K562 (cell line): ENCODE measurements around the gene IRGM. TPM values are rescaled to one million over a fixed set of nuclear protein-coding genes. Genes with fewer than 3 reads are reported as not detected.

Experiments used
- ATAC-seq: fragments of 200-7000 bp; cut with Tn5 transposase; 3 replicates; pipeline ENCODE4 v1.9.1; 2020; ENCODE audit warnings: moderate library complexity
- BruUV-seq: library from RNA; stranded (reverse); fragments of 400-500 nt; replicated peaks from 2 replicates; lab custom pipeline; 2021; lab: Mats Ljungman, UMichigan
- CTCF ChIA-PET: fragments of 300-600 bp; formaldehyde crosslinking; extraction: SDS; loops from one replicate; lab custom pipeline; 2021; ENCODE audit warnings: low intra/inter-chr PET ratio; lab: Yijun Ruan, JAX
- POLR2A ChIA-PET: fragments of 300-600, 350-650 bp; sonication (Branson Sonifier 250); formaldehyde crosslinking; extraction: SDS; loops from one replicate; lab custom pipeline; 2021; ENCODE audit warnings: antibody characterized with exemption, inconsistent platforms; lab: Yijun Ruan, JAX
- DNase-seq, 4 experiments: peaks; one replicate each; pipeline versions ENCODE4 v3.0.0 to v3.0.0-alpha.2; 2011 to 2018; ENCODE audit warnings: low spot score in 3 of 4, mixed read lengths in 3 of 4; ENCODE audit errors: extremely low read depth in 1 of 4
- FAIRE-seq: peaks from 2 replicates; lab custom pipeline; 2011; peaks lifted over from hg19 to GRCh38; lab: Jason Lieb, UNC
- H2AFZ ChIP-seq: 2 replicates; pipeline ENCODE4 v1.6.0; 2011; ENCODE audit warnings: low read depth, low read length, control low read depth, inconsistent platforms
- H3K27ac ChIP-seq: fragments of 200-600 bp; 3 replicates; pipeline ENCODE4 v1.8.0; 2011; ENCODE audit warnings: low read depth, mild to moderate bottlenecking, control low read depth, inconsistent platforms, low read length, moderate library complexity, mixed read lengths; ENCODE audit errors: extremely low read depth
- H3K27me3 ChIP-seq, 2 experiments: fragments of 300-600 bp in 1 of 2; 2 replicates in 1 of 2; 3 replicates in 1 of 2; pipeline versions ENCODE4 v1.6.0 to v1.8.0; 2011; ENCODE audit warnings: inconsistent platforms in 2 of 2, low read length in 2 of 2, mild to moderate bottlenecking in 1 of 2, mixed read lengths in 1 of 2, moderate library complexity in 1 of 2; ENCODE audit not compliant: control insufficient read depth in 2 of 2, insufficient read depth in 2 of 2
- H3K36me3 ChIP-seq: fragments of 300-600 bp; 3 replicates; pipeline ENCODE4 v1.8.0; 2011; ENCODE audit warnings: mild to moderate bottlenecking, low read length, inconsistent platforms; ENCODE audit not compliant: control insufficient read depth, insufficient read depth
- H3K4me1 ChIP-seq, 2 experiments: fragments of 200-600 bp in 1 of 2; replicated peaks in 1 of 2; 2 replicates in 1 of 2; 3 replicates in 1 of 2; pipeline versions ENCODE4 v1.5.1 to v1.8.0; 2011; ENCODE audit warnings: inconsistent platforms in 2 of 2, low read length in 2 of 2, mild to moderate bottlenecking in 1 of 2, mixed read lengths in 1 of 2, moderate library complexity in 1 of 2; ENCODE audit not compliant: control insufficient read depth in 2 of 2, insufficient read depth in 2 of 2
- H3K4me2 ChIP-seq: 2 replicates; pipeline ENCODE4 v1.6.1; 2011; ENCODE audit warnings: low read length, control low read depth, inconsistent platforms, mixed read lengths; ENCODE audit not compliant: insufficient read depth
- H3K4me3 ChIP-seq: fragments of 200-600 bp; sonication (generic), shearing (Covaris generic); 2 replicates; pipeline ENCODE4 v1.5.1; 2016; ENCODE audit warnings: control low read depth, inconsistent platforms
- H3K79me2 ChIP-seq: fragments of 200-600 bp; 3 replicates; pipeline ENCODE4 v1.8.0; 2011; ENCODE audit warnings: low read length, inconsistent platforms; ENCODE audit not compliant: control insufficient read depth, insufficient read depth
- H3K9ac ChIP-seq, 2 experiments: 2 replicates each; pipeline versions ENCODE4 v1.6.0 to v1.6.1; 2011; ENCODE audit warnings: low read depth in 2 of 2, low read length in 2 of 2, control low read depth in 1 of 2, inconsistent platforms in 1 of 2, mild to moderate bottlenecking in 1 of 2, mixed read lengths in 1 of 2; ENCODE audit not compliant: insufficient read depth in 1 of 2
- H3K9me1 ChIP-seq: one replicate; pipeline ENCODE4 v1.6.0; 2011; ENCODE audit warnings: inconsistent platforms, mild to moderate bottlenecking, low read length, moderate library complexity; ENCODE audit not compliant: control insufficient read depth, insufficient read depth
- H3K9me3 ChIP-seq: replicated peaks from 2 replicates; pipeline ENCODE4 v1.5.1; 2011; ENCODE audit warnings: low read depth, low read length, inconsistent platforms; ENCODE audit not compliant: control insufficient read depth, insufficient read depth
- H4K20me1 ChIP-seq: replicated peaks from 2 replicates; pipeline ENCODE4 v1.6.1; 2011; ENCODE audit warnings: low read length, inconsistent platforms, mixed read lengths; ENCODE audit not compliant: control insufficient read depth, insufficient read depth
- CHCHD3 ChIP-seq: fragments of 250-450 bp; sonication (Bioruptor Pico); IDR thresholded peaks from 2 replicates; pipeline ENCODE4 v2.1.2; 2022; ENCODE audit warnings: mild to moderate bottlenecking
- ELF2 ChIP-seq: fragments of 250-450 bp; sonication (Bioruptor Pico); IDR thresholded peaks from 2 replicates; pipeline ENCODE4 v1.5.0; 2021; ENCODE audit warnings: mild to moderate bottlenecking
- ERF ChIP-seq: fragments of 450-650 bp; formaldehyde crosslinking; IDR thresholded peaks from 2 replicates; pipeline ENCODE4 v1.4.0; 2020; ENCODE audit warnings: mild to moderate bottlenecking, mixed read lengths
- EWSR1 ChIP-seq: fragments of 450-650 bp; IDR thresholded peaks from 2 replicates; pipeline ENCODE4 v1.6.1; 2018; ENCODE audit warnings: borderline replicate concordance, mild to moderate bottlenecking, low read depth, moderate library complexity; ENCODE audit not compliant: partially characterized antibody
- KDM1A ChIP-seq, 2 experiments: fragments of 450-650 bp; IDR thresholded peaks; 2 replicates each; pipeline ENCODE4 v1.6.1; 2016; ENCODE audit warnings: mild to moderate bottlenecking in 2 of 2
- KLF1 ChIP-seq: fragments of 450-650 bp; IDR thresholded peaks from 2 replicates; pipeline ENCODE4 v1.6.1; 2016; ENCODE audit warnings: missing genetic modification characterization, missing compliant biosample characterization
- MCM7 ChIP-seq, 2 experiments: fragments of 450-650 bp; IDR thresholded peaks; 2 replicates each; pipeline ENCODE4 v1.6.1; 2016 to 2018
- NR1H2 ChIP-seq: sonication (generic); formaldehyde crosslinking; IDR thresholded peaks from 2 replicates; pipeline ENCODE4 v1.4.0; 2020; ENCODE audit warnings: mild to moderate bottlenecking, missing genetic modification reagents
- NR2C2 ChIP-seq, 2 experiments: fragments of 200-800 bp in 1 of 2; sonication (Bioruptor generic) in 1 of 2; sonication (generic) in 1 of 2; formaldehyde crosslinking in 1 of 2; IDR thresholded peaks; 2 replicates each; pipeline versions ENCODE4 v1.6.1 to v1.8.0; 2016 to 2022; ENCODE audit warnings: mild to moderate bottlenecking in 1 of 2, missing compliant biosample characterization in 1 of 2, missing genetic modification characterization in 1 of 2, missing genetic modification reagents in 1 of 2
- PHTF2 ChIP-seq: fragments of 250-450 bp; sonication (Bioruptor Pico); IDR thresholded peaks from 2 replicates; pipeline ENCODE4 v1.5.0; 2021; ENCODE audit warnings: mild to moderate bottlenecking
- POLR2G ChIP-seq: fragments of 200-400 bp; formaldehyde crosslinking; IDR thresholded peaks from 2 replicates; pipeline ENCODE4 v1.6.1; 2017; ENCODE audit warnings: low read depth, mild to moderate bottlenecking, antibody characterized with exemption, low read length, moderate library complexity
- POLR2H ChIP-seq: IDR thresholded peaks from 2 replicates; pipeline ENCODE4 v1.6.1; 2016; ENCODE audit warnings: missing genetic modification characterization, low read depth, mild to moderate bottlenecking, control low read depth, missing compliant biosample characterization, moderate library complexity
- POLR3G ChIP-seq: IDR thresholded peaks from 2 replicates; pipeline ENCODE4 v1.6.1; 2011; ENCODE audit not compliant: insufficient read length, insufficient replicate concordance; ENCODE audit errors: extremely low read depth
- PURB ChIP-seq: sonication (generic); formaldehyde crosslinking; IDR thresholded peaks from 2 replicates; pipeline ENCODE4 v1.9.0; 2021; ENCODE audit warnings: low read depth, mild to moderate bottlenecking, missing genetic modification reagents
- TARDBP ChIP-seq: fragments of 450-650 bp; IDR thresholded peaks from 2 replicates; pipeline ENCODE4 v1.6.1; 2016
- TCF7L2 ChIP-seq: fragments of 150-350 bp; IDR thresholded peaks from 2 replicates; pipeline ENCODE4 v1.6.1; 2016; ENCODE audit warnings: low read depth, mild to moderate bottlenecking, low read length, moderate library complexity
- XRCC4 ChIP-seq: IDR thresholded peaks from one replicate; pipeline ENCODE4 v1.6.1; 2011; ENCODE audit not compliant: insufficient read depth, insufficient read length; ENCODE audit errors: extremely low read depth
- ZNF24 ChIP-seq: fragments of 450-650 bp; IDR thresholded peaks from 2 replicates; pipeline ENCODE4 v1.6.1; 2016
- ZNF583 ChIP-seq: fragments of 250-450 bp; sonication (Bioruptor Pico); IDR thresholded peaks from 2 replicates; pipeline ENCODE4 v1.4.0; 2020
- WGBS: fragments of 100-300 bp; shearing (Covaris generic); methylation state at CpG from one replicate; pipeline ENCODE4 v1.1.6; 2016; ENCODE audit warnings: low coverage, mixed read lengths; ENCODE audit not compliant: insufficient coverage; ENCODE audit errors: missing lambda C conversion rate; 5-methylcytosine and 5-hydroxymethylcytosine counted together
- in situ Hi-C: fragments of 300-500 bp; cut with MboI; formaldehyde crosslinking; loops from 4 replicates; pipeline ENCODE4 v1.15.0; 2018; ENCODE audit warnings: inconsistent platforms, mixed read lengths
- intact Hi-C: fragments of 100-400 bp; cut with micrococcal nuclease; formaldehyde crosslinking; loops from 2 replicates; pipeline ENCODE4 v1.14.2; 2022
- polyA plus RNA-seq, 8 experiments: library from polyadenylated mRNA; depleted of rRNA in 4 of 8; stranded (reverse) in 5 of 8; unstranded in 3 of 8; fragments of >200 nt; fragmentation: Nextera tagmentation in 2 of 8; fragmentation: Illumina TruSeq in 1 of 8; extraction: Ambion mirVana in 2 of 8; extraction: Trizol in 1 of 8; gene quantifications; 2 replicates each; pipeline versions ENCODE4 v1.2.1 to v1.2.3, GENCODE V29; 2011 to 2014; ENCODE audit warnings: inconsistent platforms in 1 of 8, missing spikeins in 1 of 8
- total RNA-seq, 7 experiments: library from RNA; depleted of rRNA in 6 of 7; stranded (reverse); fragments of >200 nt in 6 of 7; fragmentation: Illumina TruSeq in 2 of 7; extraction: Trizol in 2 of 7; gene quantifications; 2 replicates each; pipeline versions ENCODE4 v1.2.1 to v1.2.3, GENCODE V29; 2011 to 2021; ENCODE audit warnings: low replicate concordance in 1 of 7
- TF ChIP-seq, protein P1 (sequence below): fragments of 450-650 bp; IDR thresholded peaks from 2 replicates; pipeline ENCODE4 v1.6.1; 2016; ENCODE audit warnings: antibody characterized with exemption

Gene IRGM
- total and polyA plus RNA-seq, 9 of the 15 experiments (the other 6 are each of a cell fraction or from before 2014, with no cell fraction given): 0.09 to 0.22 (median 0.15) TPM; not detected in 6

DNA sequence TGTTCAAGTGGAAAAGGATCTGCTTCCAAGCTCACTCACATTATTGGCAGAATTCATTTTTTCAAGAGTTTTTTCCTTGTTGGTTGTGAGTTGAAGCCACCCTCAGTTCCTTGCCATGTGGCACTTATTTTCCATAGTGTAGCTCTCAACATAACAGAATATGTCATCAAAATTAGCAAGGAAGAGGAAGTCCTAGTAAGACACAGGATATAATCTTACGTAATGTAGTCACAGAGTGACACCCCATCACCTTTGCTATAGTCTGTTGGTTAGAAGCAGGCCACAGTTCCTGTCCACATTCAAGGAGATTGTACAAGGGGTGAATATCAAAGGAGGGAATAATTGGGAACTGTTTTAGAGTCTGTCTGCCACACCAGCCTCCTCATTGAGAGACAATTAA, 15.7 kb downstream of the IRGM start:
- no peak overlapping the region for H2AFZ ChIP-seq
- CTCF ChIA-PET: no interaction called here
- no peaks in the 10 kb centered on the region for H3K9me3 ChIP-seq
- no peak overlapping the region for H3K9ac ChIP-seq
- in situ Hi-C loops: no loop called here
- ATAC-seq: no peak
- no peaks in the 10 kb centered on the region for H3K79me2 ChIP-seq
- no TSS peak for BruUV-seq
- no peaks in the 10 kb centered on the region for H3K4me1 ChIP-seq
- H3K4me3 ChIP-seq: no peak overlapping the region
- H3K27me3 ChIP-seq: no peaks in the 10 kb centered on the region
- no peaks in the 10 kb centered on the region for H3K36me3 ChIP-seq
- TF ChIP-seq, protein P1, sequence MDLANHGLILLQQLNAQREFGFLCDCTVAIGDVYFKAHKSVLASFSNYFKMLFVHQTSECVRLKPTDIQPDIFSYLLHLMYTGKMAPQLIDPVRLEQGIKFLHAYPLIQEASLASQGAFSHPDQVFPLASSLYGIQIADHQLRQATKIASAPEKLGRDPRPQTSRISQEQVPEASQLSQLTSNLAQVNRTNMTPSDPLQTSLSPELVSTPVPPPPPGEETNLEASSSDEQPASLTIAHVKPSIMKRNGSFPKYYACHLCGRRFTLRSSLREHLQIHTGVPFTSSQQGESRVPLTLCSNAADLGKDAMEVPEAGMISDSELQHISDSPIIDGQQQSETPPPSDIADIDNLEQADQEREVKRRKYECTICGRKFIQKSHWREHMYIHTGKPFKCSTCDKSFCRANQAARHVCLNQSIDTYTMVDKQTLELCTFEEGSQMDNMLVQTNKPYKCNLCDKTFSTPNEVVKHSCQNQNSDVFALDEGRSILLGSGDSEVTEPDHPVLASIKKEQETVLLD: no peak
- TF ChIP-seq TCF7L2 (no peak), MCM7 (IDR thresholded peaks at IDR 0.05) (no peak), NR1H2 (no peak), TARDBP (no peak), ERF (CRISPR knock-in tag) (no peak), ZNF583 (CRISPR knock-in tag) (no peak), KDM1A (IDR thresholded peaks at IDR 0.05) (no peak), PHTF2 (CRISPR knock-in tag) (no peak), PURB (CRISPR knock-in tag) (no peak), CHCHD3 (CRISPR knock-in tag) (no peak), XRCC4 (no peak), POLR3G (no peak), EWSR1 (no peak), KLF1 (tag) (no peak), POLR2G (no peak), ELF2 (CRISPR knock-in tag) (no peak), ZNF24 (no peak), NR2C2 (CRISPR knock-in tag; IDR thresholded peaks at IDR 0.05) (no peak), NR2C2 (tag; IDR thresholded peaks at IDR 0.05) (no peak), POLR2H (tag) (no peak)
- H3K4me2 ChIP-seq: no peak overlapping the region
- no peak for DNase-seq
- H3K27ac ChIP-seq: no peak overlapping the region
- POLR2A ChIA-PET: interaction anchor here (0.6 kb wide), 1 partner anchor 573 kb away, joined by 3 read pairs; the partner anchor contains the start of gene CAMK2A
- intact Hi-C loops: no loop called here
- H4K20me1 ChIP-seq: no peaks in the 10 kb centered on the region
- no peaks in the 10 kb centered on the region for H3K9me1 ChIP-seq
- 9% methylated on average over 1 of the region's 1 CpG for WGBS
- FAIRE-seq: no peak
